H54 (cell line): ENCODE results near the gene PAH.

ENCODE experiments used
- DNase-seq: peaks from one replicate; pipeline ENCODE4 v3.0.0; 2011; ENCODE audit warnings: low spot score, mixed read lengths; ENCODE audit not compliant: insufficient read length
- FAIRE-seq: peaks from 3 replicates; lab custom pipeline; 2011; peaks lifted over from hg19 to GRCh38; lab: Jason Lieb, UNC
- POLR2A ChIP-seq: IDR thresholded peaks from 2 replicates; pipeline ENCODE4 v1.6.1; 2011; ENCODE audit warnings: low read depth, mild to moderate bottlenecking, low read length

PAH gene

DNA sequence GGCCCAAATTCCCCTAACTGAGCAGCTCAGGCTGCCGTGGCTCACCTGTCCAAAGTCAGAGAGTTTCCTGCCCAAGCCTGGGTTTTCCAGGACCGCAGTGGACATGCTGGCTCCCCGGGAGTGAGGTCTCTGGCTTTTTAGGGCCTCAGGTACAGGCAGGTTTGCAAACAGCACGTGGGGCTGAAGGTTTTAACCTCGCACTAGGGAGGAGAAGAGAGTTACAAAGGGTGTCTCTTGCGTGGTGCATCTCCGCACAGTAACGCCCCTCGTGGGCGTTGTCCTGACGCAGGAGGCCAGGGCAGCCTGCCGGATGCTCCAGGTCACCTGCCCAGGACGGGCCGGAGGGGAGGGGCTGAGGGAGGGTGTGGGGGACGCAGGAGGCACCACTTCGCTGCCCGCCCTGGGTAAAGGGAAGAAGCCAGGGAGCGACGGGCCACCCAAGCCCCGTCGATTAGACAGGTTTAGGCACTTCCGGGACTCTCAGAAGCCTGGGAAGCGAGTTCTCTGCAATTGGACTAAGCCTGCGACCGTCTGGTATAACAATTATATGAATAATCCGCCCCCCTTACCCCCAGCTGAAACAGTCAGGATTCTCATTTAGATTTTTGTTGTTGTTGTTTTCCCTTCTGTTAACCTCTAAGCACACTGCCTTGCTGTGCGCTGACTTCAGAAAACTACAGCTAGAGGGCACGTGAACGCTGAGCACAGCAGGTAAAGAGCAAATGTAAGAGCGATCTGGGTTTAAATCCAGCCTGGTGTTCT, at the start of gene PAH:
TSS of gene PAH (minus strand) at position 219 of the 762 bp plus-strand sequence. CDS start at position 105, 114 bp downstream.
- DNase-seq = no peak
- FAIRE-seq = no peak
- TF ChIP-seq POLR2A = no peak

DNA sequence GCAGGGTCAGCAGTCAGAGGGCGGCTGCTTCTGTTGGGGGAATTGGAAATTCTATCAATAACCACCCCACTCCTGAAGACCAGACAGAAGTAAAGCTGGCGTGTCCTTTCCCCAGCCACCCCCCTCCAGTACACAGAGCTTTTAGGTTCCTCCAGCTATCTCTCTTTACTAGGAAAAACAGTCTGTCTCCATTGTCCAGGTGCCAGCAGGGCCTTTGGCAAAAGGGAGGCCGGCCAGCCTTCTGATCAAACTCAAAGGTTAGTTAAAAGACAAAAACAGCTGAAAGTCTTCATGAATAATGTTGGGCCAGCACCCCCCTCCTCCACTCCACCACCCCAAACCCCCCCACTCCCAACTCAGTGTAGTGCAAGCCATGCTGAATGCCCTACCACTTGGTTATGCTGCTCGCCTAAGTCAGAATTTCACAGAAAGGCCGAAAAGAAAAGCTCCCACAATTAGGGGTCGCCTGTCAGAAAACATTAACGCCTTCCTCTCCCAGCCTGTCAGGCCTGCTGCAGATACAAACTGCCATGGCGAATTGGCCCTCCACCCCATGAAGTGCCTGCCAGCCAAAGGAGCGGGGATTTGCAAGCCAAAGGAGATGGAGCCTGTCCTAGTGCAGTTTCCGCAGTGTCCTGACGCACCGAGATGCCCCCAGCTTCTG, 49.3 kb upstream of the PAH start:
- TF ChIP-seq POLR2A = no peak
- DNase-seq = no peak
- FAIRE-seq = no peak

- TF ChIP-seq POLR2A = no peak
- FAIRE-seq (no peak), DNase-seq (no peak)
Observed at GRCh38 chr12:102965281-102966155, 48.5 kb upstream of the PAH start.

DNA sequence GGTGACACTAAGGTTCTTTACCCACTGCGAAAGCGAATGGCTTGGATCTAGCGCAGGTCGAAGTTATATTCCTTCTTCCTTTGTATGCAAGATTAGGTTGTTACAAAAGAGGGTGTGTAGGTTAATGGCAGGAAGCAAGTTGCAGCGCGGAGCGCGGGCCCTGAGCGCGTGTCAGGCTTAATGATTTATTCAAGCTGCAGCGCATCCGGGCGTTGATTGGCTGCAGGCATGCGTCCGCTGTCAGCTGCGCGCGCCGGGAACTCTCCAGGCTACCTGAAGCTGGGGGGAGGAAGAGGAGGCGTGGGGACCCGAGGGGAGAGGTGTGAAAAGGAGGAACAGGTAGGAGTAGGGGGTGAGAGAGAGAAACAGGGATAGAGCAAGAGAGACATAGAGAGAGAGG, 47.8 kb upstream of the PAH start:
- no peak for DNase-seq
- no peak for FAIRE-seq
- no peak for TF ChIP-seq POLR2A

DNA sequence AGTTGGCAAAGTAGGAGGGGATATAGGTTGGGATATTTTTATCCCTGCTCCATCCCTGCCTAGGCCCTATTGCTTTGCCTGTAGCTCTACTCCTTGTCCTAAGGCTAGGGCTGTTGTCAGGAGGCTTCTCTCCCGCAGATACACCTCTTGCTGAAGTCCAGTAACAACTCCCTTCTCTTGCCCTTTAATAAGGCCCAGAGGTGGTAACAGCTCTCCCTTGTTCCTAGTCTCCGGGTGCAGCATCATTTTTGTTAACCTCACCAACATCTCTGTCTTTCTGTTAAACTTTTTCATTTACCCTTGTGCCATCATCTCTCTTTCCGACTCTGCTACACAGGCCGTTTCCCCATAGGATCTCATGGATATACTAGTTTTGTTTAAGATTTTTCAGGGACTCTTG, 46.8 kb upstream of the PAH start:
- no peak for TF ChIP-seq POLR2A
- FAIRE-seq = no peak
- DNase-seq = no peak

DNA sequence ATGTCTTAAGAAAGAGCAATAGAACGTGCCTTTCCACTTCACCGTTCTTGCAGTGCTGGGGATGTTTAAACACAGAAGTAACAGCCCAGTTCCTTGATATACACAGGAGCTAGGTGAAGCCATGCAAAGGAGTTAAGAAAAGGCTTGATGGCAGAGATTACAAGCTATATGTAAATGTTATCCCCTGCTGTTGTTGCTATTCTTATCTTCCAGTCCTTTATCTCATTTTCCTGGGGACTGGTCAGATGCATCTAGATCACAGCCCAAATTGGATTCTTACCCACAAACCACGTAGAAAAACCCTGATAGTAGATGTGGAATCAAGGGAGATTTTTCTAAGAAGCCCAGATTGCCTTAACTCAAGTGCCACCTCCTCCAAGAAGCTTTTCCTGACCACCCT, 45.9 kb upstream of the PAH start:
- no peak for DNase-seq
- no peak for TF ChIP-seq POLR2A
- FAIRE-seq = no peak

GRCh38 chr12:102962532-102962931, 45.5 kb upstream of the PAH start:
- FAIRE-seq (no peak), DNase-seq (no peak)
- no peak for TF ChIP-seq POLR2A

DNA sequence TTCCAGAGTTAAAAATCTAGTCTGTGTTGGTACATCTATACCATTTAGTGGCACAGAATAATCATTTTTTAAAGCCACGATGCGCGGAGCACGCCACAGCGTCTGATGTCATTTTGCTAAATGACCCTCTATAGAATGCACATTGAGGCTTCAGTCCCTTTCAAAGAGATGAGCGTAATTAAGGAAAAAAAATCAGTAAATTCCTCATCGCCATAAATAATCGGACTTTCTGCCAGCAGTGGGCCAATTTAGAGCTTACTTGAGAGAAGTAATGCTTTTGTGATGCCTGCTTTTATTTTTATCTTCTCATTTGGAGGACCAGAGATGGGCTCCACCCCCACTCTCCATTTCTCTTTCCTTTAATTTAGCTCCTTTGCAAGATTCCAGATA, 44.4 kb upstream of the PAH start:
- TF ChIP-seq POLR2A = no peak
- DNase-seq = no peak
- FAIRE-seq = no peak

DNA sequence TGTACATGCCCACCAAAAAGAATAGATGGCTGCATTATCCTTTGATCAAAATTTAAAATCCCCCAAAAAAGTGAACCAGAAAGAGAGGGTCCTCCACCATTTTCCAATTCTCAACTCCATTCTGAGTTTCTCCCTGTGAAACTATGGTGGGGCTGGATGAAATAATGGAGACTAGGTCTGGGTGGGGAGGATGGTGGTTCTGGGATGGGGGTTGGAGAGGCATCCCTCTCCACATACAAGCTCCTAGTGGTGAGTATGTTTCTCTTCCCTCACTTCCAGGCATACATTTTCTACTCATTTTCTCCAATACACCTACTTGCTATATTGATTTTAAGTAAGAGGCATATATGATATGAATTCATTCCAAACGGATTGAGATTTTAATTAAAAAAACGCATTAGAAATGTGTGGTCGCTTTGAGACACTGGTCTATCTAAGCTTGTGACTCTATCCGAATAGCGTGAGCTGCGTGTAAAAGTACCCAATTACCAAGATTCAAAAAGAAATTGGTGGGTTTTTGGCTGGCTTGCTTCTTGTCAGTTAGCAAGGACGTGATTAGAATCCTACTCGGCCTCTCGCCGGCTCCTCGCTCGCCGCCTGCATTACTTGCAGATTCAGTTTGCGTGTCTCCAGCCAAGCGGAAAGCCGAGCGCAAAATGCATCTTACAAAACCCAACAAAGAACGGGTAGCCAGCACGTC, 43.9 kb upstream of the PAH start:
- DNase-seq = no peak
- TF ChIP-seq POLR2A = no peak
- no peak for FAIRE-seq

DNA sequence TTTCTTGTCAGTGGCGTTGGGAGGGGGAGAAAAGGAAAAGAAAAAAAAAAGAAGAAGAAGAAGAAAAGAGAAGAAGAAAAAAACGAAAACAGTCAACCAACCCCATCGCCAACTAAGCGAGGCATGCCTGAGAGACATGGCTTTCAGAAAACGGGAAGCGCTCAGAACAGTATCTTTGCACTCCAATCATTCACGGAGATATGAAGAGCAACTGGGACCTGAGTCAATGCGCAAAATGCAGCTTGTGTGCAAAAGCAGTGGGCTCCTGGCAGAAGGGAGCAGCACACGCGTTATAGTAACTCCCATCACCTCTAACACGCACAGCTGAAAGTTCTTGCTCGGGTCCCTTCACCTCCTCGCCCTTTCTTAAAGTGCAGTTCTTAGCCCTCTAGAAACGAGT, 42.3 kb upstream of the PAH start:
- DNase-seq = no peak
- no peak for FAIRE-seq
- no peak for TF ChIP-seq POLR2A

DNA sequence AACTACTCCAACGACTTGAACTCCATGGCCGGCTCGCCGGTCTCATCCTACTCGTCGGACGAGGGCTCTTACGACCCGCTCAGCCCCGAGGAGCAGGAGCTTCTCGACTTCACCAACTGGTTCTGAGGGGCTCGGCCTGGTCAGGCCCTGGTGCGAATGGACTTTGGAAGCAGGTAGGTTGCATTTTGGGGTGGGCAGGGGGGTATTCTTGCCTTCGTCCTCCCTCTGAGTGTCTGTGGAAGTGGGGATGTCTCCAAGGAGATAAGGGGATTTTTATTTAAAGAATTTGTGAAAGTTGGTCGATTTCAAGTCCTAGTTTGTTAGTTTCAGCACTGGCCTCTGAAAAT, 41.8 kb upstream of the PAH start:
- DNase-seq (no peak), FAIRE-seq (no peak)
- TF ChIP-seq POLR2A = no peak

DNA sequence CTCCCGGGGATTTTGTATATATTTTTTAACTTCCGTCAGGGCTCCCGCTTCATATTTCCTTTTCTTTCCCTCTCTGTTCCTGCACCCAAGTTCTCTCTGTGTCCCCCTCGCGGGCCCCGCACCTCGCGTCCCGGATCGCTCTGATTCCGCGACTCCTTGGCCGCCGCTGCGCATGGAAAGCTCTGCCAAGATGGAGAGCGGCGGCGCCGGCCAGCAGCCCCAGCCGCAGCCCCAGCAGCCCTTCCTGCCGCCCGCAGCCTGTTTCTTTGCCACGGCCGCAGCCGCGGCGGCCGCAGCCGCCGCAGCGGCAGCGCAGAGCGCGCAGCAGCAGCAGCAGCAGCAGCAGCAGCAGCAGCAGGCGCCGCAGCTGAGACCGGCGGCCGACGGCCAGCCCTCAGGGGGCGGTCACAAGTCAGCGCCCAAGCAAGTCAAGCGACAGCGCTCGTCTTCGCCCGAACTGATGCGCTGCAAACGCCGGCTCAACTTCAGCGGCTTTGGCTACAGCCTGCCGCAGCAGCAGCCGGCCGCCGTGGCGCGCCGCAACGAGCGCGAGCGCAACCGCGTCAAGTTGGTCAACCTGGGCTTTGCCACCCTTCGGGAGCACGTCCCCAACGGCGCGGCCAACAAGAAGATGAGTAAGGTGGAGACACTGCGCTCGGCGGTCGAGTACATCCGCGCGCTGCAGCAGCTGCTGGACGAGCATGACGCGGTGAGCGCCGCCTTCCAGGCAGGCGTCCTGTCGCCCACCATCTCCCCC, 41.2 kb upstream of the PAH start:
- DNase-seq = no peak
- FAIRE-seq = no peak

More for the DNA sequence above, 41.2 kb upstream of the PAH start:
- TF ChIP-seq POLR2A = no peak
